Measurements from ENCODE around the gene BCAP31.

GRCh38 chrX:153709726-153710674 lies 14.2 kb downstream of the BCAP31 start:
- TF ChIP-seq POLR2A (IDR thresholded peaks at IDR 0.05) = no peak
- TF ChIP-seq CTCF (IDR thresholded peaks at IDR 0.05) = no peak
